B cell (primary cell): ENCODE results near the gene ZNF462. TPM values are rescaled to one million over a fixed set of nuclear protein-coding genes. Genes with fewer than 3 reads are reported as not detected.

ENCODE experiments used
- ATAC-seq: fragments of 200-7000 bp; cut with Tn5 transposase; one replicate; pipeline ENCODE4 v1.10.0; 2021; ENCODE audit warnings: low read depth, mild to moderate bottlenecking, moderate number of reproducible peaks, moderate library complexity
- CTCF ChIA-PET: fragments of 350-600 bp; sonication (Branson Sonifier 250); formaldehyde crosslinking; loops from one replicate; lab custom pipeline; 2021; ENCODE audit warnings: antibody characterized with exemption, inconsistent platforms; lab: Charles Lee
- POLR2A ChIA-PET: fragments of 350-600 bp; sonication (Branson Sonifier 250); formaldehyde crosslinking; loops from one replicate; lab custom pipeline; 2021; ENCODE audit warnings: antibody characterized with exemption; lab: Charles Lee
- DNase-seq: peaks from one replicate; pipeline ENCODE4 v3.0.0; 2013
- H2AFZ ChIP-seq: 2 replicates; pipeline ENCODE4 v1.6.1; 2012; ENCODE audit warnings: mild to moderate bottlenecking, low read depth, low read length; ENCODE audit not compliant: insufficient read depth, poor library complexity, severe bottlenecking
- H3K27ac ChIP-seq, 2 donors: 1 replicate in 1 of 2; 2 replicates in 1 of 2; pipeline ENCODE4 v1.5.1; 2012 to 2013; ENCODE audit warnings: low read length in 2 of 2, mild to moderate bottlenecking in 2 of 2, moderate library complexity in 1 of 2
- H3K27me3 ChIP-seq, 4 experiments: fragments of 200-600 bp in 1 of 4; sonication (generic) in 1 of 4; replicated peaks in 1 of 4; 1 replicate in 2 of 4; 2 replicates in 2 of 4; pipeline versions ENCODE4 v1.6.1 to v1.7.0; 2013 to 2016; ENCODE audit warnings: low read length in 3 of 4, mild to moderate bottlenecking in 2 of 4, mixed read lengths in 1 of 4, moderate library complexity in 1 of 4; ENCODE audit not compliant: insufficient read depth in 4 of 4, control insufficient read depth in 3 of 4; ENCODE audit errors: control extremely low read depth in 1 of 4
- H3K36me3 ChIP-seq, 2 experiments: replicated peaks in 1 of 2; 1 replicate in 1 of 2; 2 replicates in 1 of 2; pipeline versions ENCODE4 v1.6.1 to v1.7.1; 2013; ENCODE audit warnings: low read length in 1 of 2; ENCODE audit not compliant: insufficient read depth in 2 of 2, control insufficient read depth in 1 of 2; ENCODE audit errors: control extremely low read depth in 1 of 2, extremely low read depth in 1 of 2
- H3K4me1 ChIP-seq, 2 donors: fragments of 200-600 bp in 1 of 2; sonication (generic) in 1 of 2; 1 replicate in 1 of 2; 2 replicates in 1 of 2; pipeline versions ENCODE4 v1.5.1 to v1.6.1; 2013 to 2017; ENCODE audit warnings: low read length in 2 of 2; ENCODE audit not compliant: control insufficient read depth in 2 of 2, insufficient read depth in 2 of 2
- H3K4me2 ChIP-seq: replicated peaks from 2 replicates; pipeline ENCODE3; 2012; ENCODE audit warnings: mild to moderate bottlenecking, low read depth, low read length; ENCODE audit not compliant: poor library complexity, severe bottlenecking
- H3K4me3 ChIP-seq, 5 experiments: fragments of 200-600 bp in 1 of 5; sonication (generic) in 1 of 5; 1 replicate in 3 of 5; 2 replicates in 2 of 5; pipeline versions ENCODE4 v1.5.1 to v1.7.0; 2011 to 2016; ENCODE audit warnings: low read length in 4 of 5, mild to moderate bottlenecking in 4 of 5, low read depth in 2 of 5, control low read depth in 1 of 5, moderate library complexity in 1 of 5; ENCODE audit not compliant: insufficient read depth in 1 of 5; ENCODE audit errors: control extremely low read depth in 1 of 5, extremely low read depth in 1 of 5
- H3K79me2 ChIP-seq: fragments of 200-600 bp; sonication (generic); one replicate; pipeline ENCODE4 v1.6.0; 2016; ENCODE audit warnings: low read length; ENCODE audit not compliant: control insufficient read depth, insufficient read depth
- H3K9ac ChIP-seq: fragments of 200-600 bp; sonication (generic); 2 replicates; pipeline ENCODE4 v1.6.1; 2017; ENCODE audit warnings: mild to moderate bottlenecking, low read length, moderate library complexity
- H3K9me3 ChIP-seq, 3 donors: one replicate each; pipeline versions ENCODE4 v1.6.1 to v1.7.1; 2013; ENCODE audit warnings: low read length in 2 of 3; ENCODE audit not compliant: control insufficient read depth in 2 of 3, insufficient read depth in 1 of 3; ENCODE audit errors: control extremely low read depth in 1 of 3
- H4K20me1 ChIP-seq: 2 replicates; pipeline ENCODE4 v1.6.0; 2012; ENCODE audit warnings: mild to moderate bottlenecking, low read length; ENCODE audit not compliant: insufficient read depth, control insufficient read depth, poor library complexity, severe bottlenecking
- H3K27ac Mint-ChIP-seq: one replicate; pipeline ENCODE4 v1.8.0; 2021; ENCODE audit warnings: mixed read lengths
- H3K27me3 Mint-ChIP-seq: one replicate; pipeline ENCODE4 v1.8.0; 2021; ENCODE audit warnings: mixed read lengths
- H3K4me1 Mint-ChIP-seq: one replicate; pipeline ENCODE4 v1.8.0; 2021; ENCODE audit warnings: mixed read lengths
- H3K4me3 Mint-ChIP-seq: one replicate; pipeline ENCODE4 v1.8.0; 2021; ENCODE audit warnings: mixed read lengths
- H3K9me3 Mint-ChIP-seq: one replicate; pipeline ENCODE4 v1.8.0; 2022; ENCODE audit warnings: mixed read lengths; ENCODE audit not compliant: insufficient read depth
- CTCF ChIP-seq: fragments of 200-600 bp; IDR thresholded peaks from one replicate; pipeline ENCODE4 v1.8.0; 2022; ENCODE audit warnings: antibody characterized with exemption, mild to moderate bottlenecking
- EZH2 ChIP-seq: IDR thresholded peaks from 2 replicates; pipeline ENCODE4 v1.6.1; 2012; ENCODE audit warnings: borderline replicate concordance, low read depth, mild to moderate bottlenecking, moderate library complexity, low read length; ENCODE audit not compliant: insufficient read depth, poor library complexity, severe bottlenecking
- WGBS: methylation state at CpG from one replicate; pipeline ENCODE4 v1.1.5; 2013; ENCODE audit warnings: missing lambda C conversion rate; ENCODE audit not compliant: insufficient coverage; 5-methylcytosine and 5-hydroxymethylcytosine counted together
- intact Hi-C: fragments of 100-400 bp; cut with micrococcal nuclease; formaldehyde crosslinking; loops from one replicate; pipeline ENCODE4 v1.10.0; 2022
- polyA plus RNA-seq: library from polyadenylated mRNA; depleted of rRNA; stranded (reverse); fragments of >200 nt; gene quantifications from 2 replicates; pipeline ENCODE4 v1.2.3, GENCODE V29; 2012
- total RNA-seq, 2 donors: library from RNA; stranded (reverse); fragments of 120-200 nt in 1 of 2; gene quantifications; 1 replicate in 1 of 2; 2 replicates in 1 of 2; pipeline versions ENCODE4 v1.2.3 to v1.2.4, GENCODE V29; 2013 to 2022

ZNF462 gene
- total and polyA plus RNA-seq, 2 donors (not counting 1 experiment from before 2014, with no cell fraction given) = not detected

GRCh38 chr9:106828965-106829364, 34.0 kb upstream of the ZNF462 start:
- H3K27me3 ChIP-seq = no peaks in the 10 kb centered on the region
- Mint-ChIP-seq H3K9me3 (no peaks in the 10 kb centered on the region), H3K27ac (no peak overlapping the region), H3K27me3 (no peaks in the 10 kb centered on the region), H3K4me1 (no peaks in the 10 kb centered on the region), H3K4me3 (no peak overlapping the region)
- H3K4me3 ChIP-seq = no peak overlapping the region
- no peaks in the 10 kb centered on the region for H4K20me1 ChIP-seq
- POLR2A ChIA-PET = no interaction called here
- no peak overlapping the region for H2AFZ ChIP-seq
- no peak for DNase-seq
- H3K9me3 ChIP-seq = no peaks in the 10 kb centered on the region
- CTCF ChIA-PET = no interaction called here
- no peak overlapping the region for H3K9ac ChIP-seq
- H3K27ac ChIP-seq = no peak overlapping the region
- no peaks in the 10 kb centered on the region for H3K36me3 ChIP-seq
- H3K4me2 ChIP-seq = no peak overlapping the region
- no peaks in the 10 kb centered on the region for H3K4me1 ChIP-seq
- TF ChIP-seq CTCF = no peak
- no peak for TF ChIP-seq EZH2
- H3K79me2 ChIP-seq = no peaks in the 10 kb centered on the region
- intact Hi-C loops = no loop called here
- ATAC-seq = no peak

- intact Hi-C loops = no loop called here
- no peak for ATAC-seq
- H3K79me2 ChIP-seq = no peaks in the 10 kb centered on the region
- ChIA-PET CTCF (no interaction called here), POLR2A (no interaction called here)
- no peaks in the 10 kb centered on the region for H3K27me3 Mint-ChIP-seq
- no peak overlapping the region for H3K27ac Mint-ChIP-seq
- no peak for DNase-seq
- no peaks in the 10 kb centered on the region for H4K20me1 ChIP-seq
- no peaks in the 10 kb centered on the region for H3K36me3 ChIP-seq
- no peak overlapping the region for H2AFZ ChIP-seq
- no peak overlapping the region for H3K4me2 ChIP-seq
- no peaks in the 10 kb centered on the region for H3K9me3 Mint-ChIP-seq
- H3K9me3 ChIP-seq = no peaks in the 10 kb centered on the region
- no peaks in the 10 kb centered on the region for H3K4me1 Mint-ChIP-seq
- no peak overlapping the region for H3K27ac ChIP-seq
- no peaks in the 10 kb centered on the region for H3K27me3 ChIP-seq
- no CpG with 5 or more reads among the region's 2 CpGs for WGBS
- H3K9ac ChIP-seq = no peak overlapping the region
- H3K4me1 ChIP-seq = no peaks in the 10 kb centered on the region
- H3K4me3 Mint-ChIP-seq = no peak overlapping the region
- TF ChIP-seq EZH2 (no peak), CTCF (no peak)
- no peak overlapping the region for H3K4me3 ChIP-seq
Observed at GRCh38 chr9:106829666-106830408, 33.1 kb upstream of the ZNF462 start.
